CD4-positive, alpha-beta T cell treated with Interleukin-4 for 1 hour (primary cell): ENCODE measurements around the gene NUP214.
A peak's percentile ranks its signal among the peaks of the same experiment; 100 is the strongest.
"Not testable (repeated sequence)": the region's sequence is repeated elsewhere in the genome, so short reads cannot be mapped to it uniquely, and the experiment has no call there.

Experiments
- DNase-seq, 2 donors: peaks; one replicate each; pipeline ENCODE4 v3.0.0-alpha.2; 2020 to 2022

Gene NUP214

GRCh38 chr9:131236761-131237160, 111.4 kb downstream of the NUP214 start:
- no peak for DNase-seq

- DNase-seq = no peak
Observed at GRCh38 chr9:131237291-131237690, 111.9 kb downstream of the NUP214 start.

GRCh38 chr9:131237931-131238401, 112.6 kb downstream of the NUP214 start:
- DNase-seq = peak; percentile 86

GRCh38 chr9:131238402-131239021, 113.1 kb downstream of the NUP214 start:
- DNase-seq = no peak

GRCh38 chr9:131239161-131239975, 114.0 kb downstream of the NUP214 start:
- DNase-seq = no peak

GRCh38 chr9:131240047-131240921, 114.9 kb downstream of the NUP214 start:
- no peak for DNase-seq

GRCh38 chr9:131244331-131244730, 118.9 kb downstream of the NUP214 start:
- DNase-seq = not testable (repeated sequence)

- DNase-seq = no peak
Observed at GRCh38 chr9:131246618-131247017, 121.2 kb downstream of the NUP214 start.

- no peak for DNase-seq
Observed at GRCh38 chr9:131252120-131252519, 126.7 kb downstream of the NUP214 start.

- DNase-seq = no peak
Observed at GRCh38 chr9:131253891-131254491, 128.6 kb downstream of the NUP214 start.

GRCh38 chr9:131254626-131255025, 129.2 kb downstream of the NUP214 start:
- no peak for DNase-seq

- DNase-seq = no peak
Observed at GRCh38 chr9:131255676-131256197, 130.4 kb downstream of the NUP214 start.

GRCh38 chr9:131257266-131258025, 132.1 kb downstream of the NUP214 start:
- no peak for DNase-seq

- DNase-seq = no peak
Observed at GRCh38 chr9:131258186-131258585, 132.8 kb downstream of the NUP214 start.

- no peak for DNase-seq
Observed at GRCh38 chr9:131258698-131259431, 133.5 kb downstream of the NUP214 start.

GRCh38 chr9:131259432-131259898, 134.1 kb downstream of the NUP214 start:
- no peak for DNase-seq

GRCh38 chr9:131259916-131260597, 134.7 kb downstream of the NUP214 start:
- no peak for DNase-seq

GRCh38 chr9:131260751-131261452, 135.5 kb downstream of the NUP214 start:
- DNase-seq = no peak

GRCh38 chr9:131262327-131263032, 137.1 kb downstream of the NUP214 start:
- DNase-seq = no peak
